K562 (cell line): ENCODE measurements around the gene CELSR1. TPM values are rescaled to one million over a fixed set of nuclear protein-coding genes. Genes with fewer than 3 reads are reported as not detected.

ENCODE experiments used
- ATAC-seq: fragments of 200-7000 bp; cut with Tn5 transposase; 3 replicates; pipeline ENCODE4 v1.9.1; 2020; ENCODE audit warnings: moderate library complexity
- BruUV-seq: library from RNA; stranded (reverse); fragments of 400-500 nt; replicated peaks from 2 replicates; lab custom pipeline; 2021; lab: Mats Ljungman, UMichigan
- CTCF ChIA-PET: fragments of 300-600 bp; formaldehyde crosslinking; extraction: SDS; loops from one replicate; lab custom pipeline; 2021; ENCODE audit warnings: low intra/inter-chr PET ratio; lab: Yijun Ruan, JAX
- POLR2A ChIA-PET: fragments of 300-600, 350-650 bp; sonication (Branson Sonifier 250); formaldehyde crosslinking; extraction: SDS; loops from one replicate; lab custom pipeline; 2021; ENCODE audit warnings: antibody characterized with exemption, inconsistent platforms; lab: Yijun Ruan, JAX
- DNase-seq, 4 experiments: peaks; one replicate each; pipeline versions ENCODE4 v3.0.0 to v3.0.0-alpha.2; 2011 to 2018; ENCODE audit warnings: low spot score in 3 of 4, mixed read lengths in 3 of 4; ENCODE audit errors: extremely low read depth in 1 of 4
- FAIRE-seq: peaks from 2 replicates; lab custom pipeline; 2011; peaks lifted over from hg19 to GRCh38; lab: Jason Lieb, UNC
- H2AFZ ChIP-seq: 2 replicates; pipeline ENCODE4 v1.6.0; 2011; ENCODE audit warnings: low read depth, low read length, control low read depth, inconsistent platforms
- H3K27ac ChIP-seq: fragments of 200-600 bp; 3 replicates; pipeline ENCODE4 v1.8.0; 2011; ENCODE audit warnings: low read depth, mild to moderate bottlenecking, control low read depth, inconsistent platforms, low read length, moderate library complexity, mixed read lengths; ENCODE audit errors: extremely low read depth
- H3K27me3 ChIP-seq, 2 experiments: fragments of 300-600 bp in 1 of 2; 2 replicates in 1 of 2; 3 replicates in 1 of 2; pipeline versions ENCODE4 v1.6.0 to v1.8.0; 2011; ENCODE audit warnings: inconsistent platforms in 2 of 2, low read length in 2 of 2, mild to moderate bottlenecking in 1 of 2, mixed read lengths in 1 of 2, moderate library complexity in 1 of 2; ENCODE audit not compliant: control insufficient read depth in 2 of 2, insufficient read depth in 2 of 2
- H3K36me3 ChIP-seq: fragments of 300-600 bp; 3 replicates; pipeline ENCODE4 v1.8.0; 2011; ENCODE audit warnings: mild to moderate bottlenecking, low read length, inconsistent platforms; ENCODE audit not compliant: control insufficient read depth, insufficient read depth
- H3K4me1 ChIP-seq, 2 experiments: fragments of 200-600 bp in 1 of 2; replicated peaks in 1 of 2; 2 replicates in 1 of 2; 3 replicates in 1 of 2; pipeline versions ENCODE4 v1.5.1 to v1.8.0; 2011; ENCODE audit warnings: inconsistent platforms in 2 of 2, low read length in 2 of 2, mild to moderate bottlenecking in 1 of 2, mixed read lengths in 1 of 2, moderate library complexity in 1 of 2; ENCODE audit not compliant: control insufficient read depth in 2 of 2, insufficient read depth in 2 of 2
- H3K4me2 ChIP-seq: 2 replicates; pipeline ENCODE4 v1.6.1; 2011; ENCODE audit warnings: low read length, control low read depth, inconsistent platforms, mixed read lengths; ENCODE audit not compliant: insufficient read depth
- H3K4me3 ChIP-seq: fragments of 200-600 bp; sonication (generic), shearing (Covaris generic); 2 replicates; pipeline ENCODE4 v1.5.1; 2016; ENCODE audit warnings: control low read depth, inconsistent platforms
- H3K79me2 ChIP-seq: fragments of 200-600 bp; 3 replicates; pipeline ENCODE4 v1.8.0; 2011; ENCODE audit warnings: low read length, inconsistent platforms; ENCODE audit not compliant: control insufficient read depth, insufficient read depth
- H3K9ac ChIP-seq, 2 experiments: 2 replicates each; pipeline versions ENCODE4 v1.6.0 to v1.6.1; 2011; ENCODE audit warnings: low read depth in 2 of 2, low read length in 2 of 2, control low read depth in 1 of 2, inconsistent platforms in 1 of 2, mild to moderate bottlenecking in 1 of 2, mixed read lengths in 1 of 2; ENCODE audit not compliant: insufficient read depth in 1 of 2
- H3K9me1 ChIP-seq: one replicate; pipeline ENCODE4 v1.6.0; 2011; ENCODE audit warnings: inconsistent platforms, mild to moderate bottlenecking, low read length, moderate library complexity; ENCODE audit not compliant: control insufficient read depth, insufficient read depth
- H3K9me3 ChIP-seq: replicated peaks from 2 replicates; pipeline ENCODE4 v1.5.1; 2011; ENCODE audit warnings: low read depth, low read length, inconsistent platforms; ENCODE audit not compliant: control insufficient read depth, insufficient read depth
- H4K20me1 ChIP-seq: replicated peaks from 2 replicates; pipeline ENCODE4 v1.6.1; 2011; ENCODE audit warnings: low read length, inconsistent platforms, mixed read lengths; ENCODE audit not compliant: control insufficient read depth, insufficient read depth
- CBX3 ChIP-seq, 2 experiments: IDR thresholded peaks; 1 replicate in 1 of 2; 2 replicates in 1 of 2; pipeline ENCODE4 v1.6.1; 2012; ENCODE audit warnings: inconsistent platforms in 2 of 2, low read length in 2 of 2, borderline replicate concordance in 1 of 2, control low read depth in 1 of 2
- FIP1L1 ChIP-seq: fragments of 200-400 bp; formaldehyde crosslinking; IDR thresholded peaks from 2 replicates; pipeline ENCODE4 v1.6.1; 2018; ENCODE audit warnings: mild to moderate bottlenecking, low read depth, low read length; ENCODE audit not compliant: poor library complexity, severe bottlenecking
- PCBP2 ChIP-seq: fragments of 200-400 bp; formaldehyde crosslinking; IDR thresholded peaks from 2 replicates; pipeline ENCODE4 v1.6.1; 2018; ENCODE audit warnings: low read length, low read depth, mild to moderate bottlenecking, moderate library complexity; ENCODE audit not compliant: poor library complexity, severe bottlenecking
- PRPF4 ChIP-seq: fragments of 200-400 bp; formaldehyde crosslinking; IDR thresholded peaks from one replicate; pipeline ENCODE4 v1.6.1; 2017; ENCODE audit warnings: low read length, low read depth, mild to moderate bottlenecking; ENCODE audit not compliant: insufficient read depth, poor library complexity, severe bottlenecking
- SMAD2 ChIP-seq: fragments of 150-350 bp; IDR thresholded peaks from 2 replicates; pipeline ENCODE4 v1.6.1; 2014; ENCODE audit warnings: low read depth, mild to moderate bottlenecking, low read length
- TARDBP ChIP-seq: fragments of 450-650 bp; IDR thresholded peaks from 2 replicates; pipeline ENCODE4 v1.6.1; 2016
- ZNF121 ChIP-seq: sonication (generic); formaldehyde crosslinking; conservative IDR thresholded peaks from 2 replicates; pipeline ENCODE4 v1.8.0; 2022; ENCODE audit warnings: missing genetic modification reagents
- WGBS: fragments of 100-300 bp; shearing (Covaris generic); methylation state at CpG from one replicate; pipeline ENCODE4 v1.1.6; 2016; ENCODE audit warnings: low coverage, mixed read lengths; ENCODE audit not compliant: insufficient coverage; ENCODE audit errors: missing lambda C conversion rate; 5-methylcytosine and 5-hydroxymethylcytosine counted together
- in situ Hi-C: fragments of 300-500 bp; cut with MboI; formaldehyde crosslinking; loops from 4 replicates; pipeline ENCODE4 v1.15.0; 2018; ENCODE audit warnings: inconsistent platforms, mixed read lengths
- intact Hi-C: fragments of 100-400 bp; cut with micrococcal nuclease; formaldehyde crosslinking; loops from 2 replicates; pipeline ENCODE4 v1.14.2; 2022
- polyA plus RNA-seq, 8 experiments: library from polyadenylated mRNA; depleted of rRNA in 4 of 8; stranded (reverse) in 5 of 8; unstranded in 3 of 8; fragments of >200 nt; fragmentation: Nextera tagmentation in 2 of 8; fragmentation: Illumina TruSeq in 1 of 8; extraction: Ambion mirVana in 2 of 8; extraction: Trizol in 1 of 8; gene quantifications; 2 replicates each; pipeline versions ENCODE4 v1.2.1 to v1.2.3, GENCODE V29; 2011 to 2014; ENCODE audit warnings: inconsistent platforms in 1 of 8, missing spikeins in 1 of 8
- total RNA-seq, 7 experiments: library from RNA; depleted of rRNA in 6 of 7; stranded (reverse); fragments of >200 nt in 6 of 7; fragmentation: Illumina TruSeq in 2 of 7; extraction: Trizol in 2 of 7; gene quantifications; 2 replicates each; pipeline versions ENCODE4 v1.2.1 to v1.2.3, GENCODE V29; 2011 to 2021; ENCODE audit warnings: low replicate concordance in 1 of 7
- TF ChIP-seq, protein P1 (sequence below): IDR thresholded peaks from 2 replicates; pipeline ENCODE4 v1.6.1; 2016; ENCODE audit warnings: missing genetic modification characterization, missing compliant biosample characterization
- TF ChIP-seq, protein P2 (sequence below): fragments of 250-450 bp; sonication (Bioruptor Pico); IDR thresholded peaks from 2 replicates; pipeline ENCODE4 v1.5.0; 2020; ENCODE audit warnings: mild to moderate bottlenecking
- TF ChIP-seq, protein P3 (sequence below), 2 experiments: IDR thresholded peaks; 2 replicates each; pipeline ENCODE4 v1.6.1; 2011; ENCODE audit warnings: borderline replicate concordance in 1 of 2, control low read depth in 1 of 2, low read depth in 1 of 2, low read length in 1 of 2, mild to moderate bottlenecking in 1 of 2, mixed read lengths in 1 of 2, moderate library complexity in 1 of 2; ENCODE audit not compliant: insufficient read depth in 1 of 2, insufficient read length in 1 of 2, poor library complexity in 1 of 2, severe bottlenecking in 1 of 2; ENCODE audit errors: extremely low read depth in 1 of 2

The CELSR1 gene
- total and polyA plus RNA-seq, 9 of the 15 experiments (the other 6 are each of a cell fraction or from before 2014, with no cell fraction given): under 0.01 to 0.09 TPM; not detected in 7

DNA sequence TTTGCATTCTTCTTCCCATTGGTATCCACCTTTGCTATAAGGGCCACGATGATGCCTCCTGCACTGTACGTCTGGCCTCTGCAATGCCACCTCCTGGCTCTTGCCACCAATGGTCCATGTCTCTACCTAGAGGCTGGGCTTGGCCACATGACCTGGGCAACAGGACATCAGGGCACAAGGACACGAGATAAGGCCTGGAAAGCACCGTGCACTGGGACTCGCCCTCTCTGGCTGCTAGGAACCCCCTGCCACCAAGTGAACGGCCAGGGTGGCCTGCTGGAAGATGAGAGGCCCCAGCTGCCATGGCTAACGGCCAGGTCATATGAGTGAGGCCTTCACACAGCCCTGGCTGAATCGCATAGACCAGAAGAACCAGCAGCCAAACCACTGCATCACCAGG is 114.5 kb downstream of the CELSR1 start:
- H3K27me3 ChIP-seq: peaks cover 5 to 46% of the 10 kb centered on the region in 2 experiments; a peak in 4 of 5 replicates
- H3K4me3 ChIP-seq: no peak overlapping the region
- H3K27ac ChIP-seq: no peak overlapping the region
- ATAC-seq (no peak), FAIRE-seq (no peak), DNase-seq (no peak)
- no peaks in the 10 kb centered on the region for H3K36me3 ChIP-seq
- in situ Hi-C loops (no loop called here), intact Hi-C loops (no loop called here)
- H3K4me2 ChIP-seq: no peak overlapping the region
- no peaks in the 10 kb centered on the region for H4K20me1 ChIP-seq
- ChIA-PET POLR2A (no interaction called here), CTCF (no interaction called here)
- H3K4me1 ChIP-seq: no peaks in the 10 kb centered on the region
- 2% methylated on average over 8 of the region's 8 CpGs for WGBS
- no TSS peak for BruUV-seq
- H2AFZ ChIP-seq: no peak overlapping the region
- no peak overlapping the region for H3K9ac ChIP-seq
- no peaks in the 10 kb centered on the region for H3K79me2 ChIP-seq
- TF ChIP-seq, protein P1, sequence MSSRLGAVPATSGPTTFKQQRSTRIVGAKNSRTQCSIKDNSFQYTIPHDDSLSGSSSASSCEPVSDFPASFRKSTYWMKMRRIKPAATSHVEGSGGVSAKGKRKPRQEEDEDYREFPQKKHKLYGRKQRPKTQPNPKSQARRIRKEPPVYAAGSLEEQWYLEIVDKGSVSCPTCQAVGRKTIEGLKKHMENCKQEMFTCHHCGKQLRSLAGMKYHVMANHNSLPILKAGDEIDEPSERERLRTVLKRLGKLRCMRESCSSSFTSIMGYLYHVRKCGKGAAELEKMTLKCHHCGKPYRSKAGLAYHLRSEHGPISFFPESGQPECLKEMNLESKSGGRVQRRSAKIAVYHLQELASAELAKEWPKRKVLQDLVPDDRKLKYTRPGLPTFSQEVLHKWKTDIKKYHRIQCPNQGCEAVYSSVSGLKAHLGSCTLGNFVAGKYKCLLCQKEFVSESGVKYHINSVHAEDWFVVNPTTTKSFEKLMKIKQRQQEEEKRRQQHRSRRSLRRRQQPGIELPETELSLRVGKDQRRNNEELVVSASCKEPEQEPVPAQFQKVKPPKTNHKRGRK: no peak
- no peak for TF ChIP-seq ZNF121
- TF ChIP-seq, protein P2, sequence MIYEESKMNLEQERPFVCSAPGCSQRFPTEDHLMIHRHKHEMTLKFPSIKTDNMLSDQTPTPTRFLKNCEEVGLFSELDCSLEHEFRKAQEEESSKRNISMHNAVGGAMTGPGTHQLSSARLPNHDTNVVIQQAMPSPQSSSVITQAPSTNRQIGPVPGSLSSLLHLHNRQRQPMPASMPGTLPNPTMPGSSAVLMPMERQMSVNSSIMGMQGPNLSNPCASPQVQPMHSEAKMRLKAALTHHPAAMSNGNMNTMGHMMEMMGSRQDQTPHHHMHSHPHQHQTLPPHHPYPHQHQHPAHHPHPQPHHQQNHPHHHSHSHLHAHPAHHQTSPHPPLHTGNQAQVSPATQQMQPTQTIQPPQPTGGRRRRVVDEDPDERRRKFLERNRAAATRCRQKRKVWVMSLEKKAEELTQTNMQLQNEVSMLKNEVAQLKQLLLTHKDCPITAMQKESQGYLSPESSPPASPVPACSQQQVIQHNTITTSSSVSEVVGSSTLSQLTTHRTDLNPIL (CRISPR knock-in tag): no peak
- no peak for TF ChIP-seq SMAD2
- no peak for TF ChIP-seq TARDBP
- no peak for TF ChIP-seq CBX3 (IDR thresholded peaks at IDR 0.05; ENCODE audit: borderline replicate concordance in 1 of 2, low read length in 2 of 2)
- TF ChIP-seq PRPF4: no peak
- TF ChIP-seq, protein P3, sequence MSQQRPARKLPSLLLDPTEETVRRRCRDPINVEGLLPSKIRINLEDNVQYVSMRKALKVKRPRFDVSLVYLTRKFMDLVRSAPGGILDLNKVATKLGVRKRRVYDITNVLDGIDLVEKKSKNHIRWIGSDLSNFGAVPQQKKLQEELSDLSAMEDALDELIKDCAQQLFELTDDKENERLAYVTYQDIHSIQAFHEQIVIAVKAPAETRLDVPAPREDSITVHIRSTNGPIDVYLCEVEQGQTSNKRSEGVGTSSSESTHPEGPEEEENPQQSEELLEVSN (IDR thresholded peaks at IDR 0.05; ENCODE audit: borderline replicate concordance in 1 of 2, extremely low read depth in 1 of 2, insufficient read depth in 1 of 2, insufficient read length in 1 of 2, low read depth in 1 of 2, low read length in 1 of 2, poor library complexity in 1 of 2, severe bottlenecking in 1 of 2): no peak
- no peak for TF ChIP-seq PCBP2
- TF ChIP-seq FIP1L1: no peak
- H3K9me1 ChIP-seq: no peaks in the 10 kb centered on the region
- H3K9me3 ChIP-seq: no peaks in the 10 kb centered on the region
